B cell (primary cell): ENCODE results near the gene SCARF1.

Experiments
- CTCF ChIP-seq: fragments of 200-600 bp; IDR thresholded peaks from one replicate; pipeline ENCODE4 v1.8.0; 2022; ENCODE audit warnings: antibody characterized with exemption, mild to moderate bottlenecking
- EZH2 ChIP-seq: IDR thresholded peaks from 2 replicates; pipeline ENCODE4 v1.6.1; 2012; ENCODE audit warnings: borderline replicate concordance, low read depth, mild to moderate bottlenecking, moderate library complexity, low read length; ENCODE audit not compliant: insufficient read depth, poor library complexity, severe bottlenecking

- TF ChIP-seq CTCF (no peak), EZH2 (no peak)
These were observed 40.6 kb downstream of the SCARF1 start for GRCh38 chr17:1604831-1605528.
